HTERT RPE-1 (cell line): ENCODE measurements around the gene MCTP2.

Experiments
- in situ Hi-C: fragments of 300-500 bp; cut with MboI; formaldehyde crosslinking; loops from 4 replicates; pipeline ENCODE4 v1.14.3; 2020; ENCODE audit warnings: low sequenced_read_pairs

Gene MCTP2

DNA sequence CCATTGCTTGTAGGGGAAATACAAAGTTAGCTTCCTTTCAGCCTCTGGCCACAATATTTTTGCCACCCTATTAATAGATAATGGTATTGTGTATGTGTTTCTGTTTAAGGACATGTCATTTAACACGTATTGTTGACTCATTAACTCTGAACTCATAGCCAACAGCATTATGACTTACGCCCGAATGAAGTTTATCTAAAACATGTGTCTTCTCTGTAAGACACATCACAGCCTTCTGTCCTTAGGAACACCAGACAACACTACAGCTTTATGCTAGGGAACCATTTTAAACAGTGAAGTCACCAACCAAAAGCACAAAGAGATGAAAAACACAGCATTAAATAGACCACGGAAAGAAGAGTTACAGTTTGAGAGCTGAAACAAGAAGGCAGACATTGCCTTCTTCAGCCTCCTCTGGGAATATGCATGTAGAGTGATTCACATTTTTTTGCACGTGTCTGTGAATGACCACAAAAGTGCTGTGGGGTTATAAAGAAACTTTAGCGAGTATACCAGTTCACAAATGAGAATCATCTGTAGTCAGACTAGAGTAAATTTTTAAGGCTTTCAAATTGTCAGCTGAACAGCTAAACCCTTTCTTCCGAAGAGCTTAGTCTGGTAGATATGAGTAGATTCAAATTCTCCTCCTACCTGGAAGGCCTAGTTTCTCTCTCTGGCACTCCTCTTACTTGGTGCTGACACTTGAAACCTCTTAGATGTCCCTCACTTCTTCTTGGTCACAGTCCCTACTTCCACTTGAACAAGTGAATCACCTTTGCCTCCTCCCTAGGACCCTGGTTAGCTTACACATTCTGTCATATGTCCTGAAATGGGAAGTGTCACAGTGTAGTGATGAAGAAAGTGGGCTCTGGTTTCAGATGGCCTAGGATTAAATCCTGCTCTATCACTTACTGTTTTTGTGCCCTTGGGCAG lies 32.2 kb downstream of the MCTP2 start:
- in situ Hi-C loops = no loop called here

- in situ Hi-C loops = no loop called here
Observed at GRCh38 chr15:94265009-94265408, 33.6 kb downstream of the MCTP2 start.

- in situ Hi-C loops = no loop called here
Observed at GRCh38 chr15:94265982-94266381, 34.6 kb downstream of the MCTP2 start.

DNA sequence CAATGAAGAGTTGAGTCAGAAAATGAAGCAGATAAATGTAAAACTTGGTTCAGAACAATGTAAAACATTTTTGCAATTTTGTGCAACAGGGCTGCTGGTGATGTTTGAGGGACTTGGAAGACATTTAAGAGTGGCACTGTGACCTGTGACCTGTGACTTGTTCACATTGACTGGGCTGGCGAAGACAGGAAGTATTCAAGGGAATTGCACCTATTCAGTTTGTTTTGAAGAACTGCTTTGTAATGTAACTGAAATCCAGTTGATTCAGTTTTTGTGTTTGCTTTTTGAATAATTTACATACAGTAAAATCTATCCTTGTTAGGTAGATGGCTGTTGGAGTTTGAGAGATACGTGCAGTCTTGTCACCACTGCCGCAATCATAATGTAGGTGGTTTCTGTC lies 35.4 kb downstream of the MCTP2 start:
- in situ Hi-C loops = no loop called here

DNA sequence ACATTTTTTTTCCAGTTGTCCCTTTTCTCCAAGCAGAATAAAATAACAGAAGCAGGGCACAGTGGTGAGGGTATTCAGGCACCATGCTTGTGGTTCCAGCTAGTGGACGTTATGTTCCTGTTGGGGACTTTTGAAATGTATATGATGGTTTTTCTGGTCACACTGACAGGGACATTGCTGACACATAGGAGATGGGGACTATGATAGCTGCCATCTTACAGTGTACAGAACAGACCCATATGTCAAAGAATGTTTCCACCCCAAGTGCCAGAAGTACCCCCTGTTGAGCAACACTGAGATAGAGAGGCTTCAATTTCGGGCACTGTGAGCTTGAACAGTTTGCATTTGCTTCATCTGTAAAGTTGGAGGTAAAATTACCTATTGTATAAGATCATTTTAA lies 38.6 kb downstream of the MCTP2 start:
- in situ Hi-C loops = no loop called here

- in situ Hi-C loops = no loop called here
Observed at GRCh38 chr15:94270570-94270969, 39.2 kb downstream of the MCTP2 start.

DNA sequence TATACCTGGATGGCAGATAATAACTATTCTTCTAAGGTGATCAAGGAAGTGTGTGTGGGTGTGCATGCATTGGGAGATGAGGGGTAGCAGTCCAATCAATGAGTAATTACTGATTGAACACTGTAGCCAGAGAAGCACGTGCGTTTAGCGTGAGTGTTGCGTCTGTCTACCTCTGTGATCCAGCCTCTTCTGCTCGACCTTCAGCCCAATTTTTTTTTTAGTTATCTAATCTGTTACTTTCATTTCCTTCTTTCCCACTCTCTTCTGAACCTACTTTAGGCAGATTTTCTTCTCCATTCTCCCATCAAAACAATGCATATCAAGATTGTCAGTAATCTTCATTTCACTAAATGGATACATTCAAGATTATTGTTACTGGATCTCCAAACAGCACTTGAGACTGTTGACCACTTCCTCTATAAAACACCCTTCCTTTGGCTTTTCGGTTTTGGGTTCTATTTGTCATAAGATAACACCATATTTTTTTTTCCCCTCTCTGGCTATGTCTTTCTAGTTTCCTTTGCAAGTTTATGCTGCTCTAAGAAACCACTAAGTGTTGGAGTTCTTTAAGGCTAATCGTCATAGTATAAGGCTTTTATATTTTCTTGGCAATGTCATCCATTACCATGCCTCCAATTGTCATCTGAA lies 41.0 kb downstream of the MCTP2 start:
- in situ Hi-C loops = no loop called here

DNA sequence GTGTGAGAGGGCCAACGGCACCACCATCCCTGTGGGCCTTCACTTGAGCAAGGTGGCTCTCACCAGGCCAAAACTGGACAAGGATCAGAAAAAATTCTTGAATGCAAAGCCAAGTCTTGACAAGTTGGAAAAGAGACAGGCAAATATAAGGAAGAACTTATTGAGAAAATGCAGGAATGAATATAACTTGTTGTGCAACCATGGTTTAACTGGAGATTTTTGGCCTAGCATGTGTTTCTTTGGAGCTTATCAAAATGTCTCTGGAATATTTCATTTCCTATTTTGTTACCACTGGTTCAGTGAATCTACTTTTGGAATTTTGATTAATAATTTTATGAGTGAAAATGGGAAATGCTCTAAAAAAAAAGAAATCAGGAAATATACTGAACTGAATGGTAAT lies 42.5 kb downstream of the MCTP2 start:
- in situ Hi-C loops = no loop called here

GRCh38 chr15:94274745-94275144 lies 43.4 kb downstream of the MCTP2 start:
- in situ Hi-C loops = no loop called here

GRCh38 chr15:94277485-94277884 lies 46.1 kb downstream of the MCTP2 start:
- in situ Hi-C loops = no loop called here

GRCh38 chr15:94279736-94280135 lies 48.4 kb downstream of the MCTP2 start:
- in situ Hi-C loops = no loop called here

GRCh38 chr15:94280301-94280700 lies 48.9 kb downstream of the MCTP2 start:
- in situ Hi-C loops = no loop called here

GRCh38 chr15:94282269-94283250 lies 51.2 kb downstream of the MCTP2 start:
- in situ Hi-C loops = no loop called here

DNA sequence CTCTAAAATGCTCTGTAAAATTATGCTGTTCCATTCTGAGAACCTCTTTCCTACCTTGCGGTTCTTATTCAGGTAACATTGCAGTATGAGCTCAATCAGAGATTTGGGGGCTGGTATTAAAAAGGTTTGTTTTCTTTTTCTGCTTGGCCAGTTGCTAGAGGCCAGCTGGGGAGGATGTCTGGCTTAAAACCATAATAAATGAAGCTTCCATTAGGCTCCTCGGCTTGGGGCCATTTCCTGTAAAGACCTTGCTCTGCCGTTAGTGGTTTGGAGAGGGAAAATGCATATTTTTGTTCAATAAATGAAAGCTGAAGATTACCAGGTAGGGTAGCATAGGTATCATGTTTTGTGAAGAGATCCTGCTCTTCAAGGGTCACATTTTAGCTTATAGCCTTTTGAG lies 55.2 kb downstream of the MCTP2 start:
- in situ Hi-C loops = no loop called here

GRCh38 chr15:94287794-94288246 lies 56.5 kb downstream of the MCTP2 start:
- in situ Hi-C loops = no loop called here

- in situ Hi-C loops = no loop called here
Observed at GRCh38 chr15:94290730-94291129, 59.4 kb downstream of the MCTP2 start.

DNA sequence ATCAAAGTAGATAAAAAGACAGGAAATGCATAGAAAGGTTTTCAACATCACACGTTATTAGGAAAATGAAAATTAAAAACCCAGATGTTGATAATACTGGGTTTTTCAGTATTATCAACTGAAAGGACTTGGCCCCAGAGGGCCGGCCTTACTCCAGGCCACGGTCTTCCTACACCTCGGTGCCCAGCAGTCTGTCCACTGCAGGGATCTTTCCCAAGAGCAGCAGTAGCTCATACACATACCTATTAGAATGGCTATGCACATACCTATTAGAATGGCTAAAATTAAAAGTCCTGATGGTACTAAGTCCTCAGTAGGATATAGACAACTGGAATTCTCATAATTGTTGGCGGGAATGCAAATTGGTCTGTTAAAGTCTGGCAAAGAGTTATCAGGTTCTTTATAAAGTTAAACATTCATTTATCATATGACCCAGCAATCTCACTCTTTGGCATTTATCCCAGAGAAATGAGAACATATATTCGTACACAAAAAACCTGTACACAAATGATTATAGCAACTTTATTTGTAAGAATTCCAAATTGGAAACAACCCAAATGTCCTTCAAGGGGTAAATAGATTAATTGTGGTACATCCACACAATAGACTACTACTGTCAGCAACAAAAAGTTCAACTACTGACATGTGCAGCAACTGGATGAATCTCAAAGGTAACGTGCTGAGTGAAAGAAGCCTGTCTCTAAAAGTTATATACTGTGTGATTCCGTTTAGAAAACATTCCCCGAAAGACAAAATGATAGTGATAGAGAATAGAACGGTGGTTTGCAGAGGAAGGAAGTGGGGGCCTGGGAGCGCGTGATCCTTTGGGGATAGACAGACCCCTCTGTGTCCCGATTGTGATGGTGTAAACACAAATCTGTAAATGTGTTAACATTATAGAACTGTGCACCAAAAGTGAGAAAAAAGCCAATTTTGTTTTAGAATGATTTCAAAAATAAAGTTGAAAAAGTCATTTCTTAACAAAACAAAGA lies 62.3 kb downstream of the MCTP2 start:
- in situ Hi-C loops = no loop called here

GRCh38 chr15:94294556-94294955 lies 63.2 kb downstream of the MCTP2 start:
- in situ Hi-C loops = no loop called here

DNA sequence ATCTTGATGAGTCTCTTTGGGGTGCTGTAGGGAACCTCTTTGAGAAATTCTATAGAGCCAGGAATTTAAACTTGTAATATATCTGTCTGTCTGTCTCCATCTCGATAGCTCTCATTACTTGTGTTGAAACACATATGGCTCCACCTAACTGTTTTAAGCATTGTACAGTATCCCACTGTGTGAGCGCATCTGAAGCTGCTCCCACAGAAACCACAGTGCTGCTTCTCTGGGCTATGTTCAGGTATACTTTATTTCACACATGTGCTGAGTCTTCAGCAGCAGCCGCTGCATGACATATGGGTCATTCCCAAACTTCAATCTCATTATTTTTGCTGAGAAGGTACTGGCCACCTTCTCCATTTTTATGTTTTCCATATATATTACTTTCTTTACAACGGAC lies 63.9 kb downstream of the MCTP2 start:
- in situ Hi-C loops = no loop called here

GRCh38 chr15:94296717-94297116 lies 65.4 kb downstream of the MCTP2 start:
- in situ Hi-C loops = no loop called here
